ENCODE measurements around the gene RPRD1B. TPM values are rescaled to one million over a fixed set of nuclear protein-coding genes. Genes with fewer than 3 reads are reported as not detected.

Gene RPRD1B
- total RNA-seq, 1 donor from 2014 or later: 39.4 TPM

DNA sequence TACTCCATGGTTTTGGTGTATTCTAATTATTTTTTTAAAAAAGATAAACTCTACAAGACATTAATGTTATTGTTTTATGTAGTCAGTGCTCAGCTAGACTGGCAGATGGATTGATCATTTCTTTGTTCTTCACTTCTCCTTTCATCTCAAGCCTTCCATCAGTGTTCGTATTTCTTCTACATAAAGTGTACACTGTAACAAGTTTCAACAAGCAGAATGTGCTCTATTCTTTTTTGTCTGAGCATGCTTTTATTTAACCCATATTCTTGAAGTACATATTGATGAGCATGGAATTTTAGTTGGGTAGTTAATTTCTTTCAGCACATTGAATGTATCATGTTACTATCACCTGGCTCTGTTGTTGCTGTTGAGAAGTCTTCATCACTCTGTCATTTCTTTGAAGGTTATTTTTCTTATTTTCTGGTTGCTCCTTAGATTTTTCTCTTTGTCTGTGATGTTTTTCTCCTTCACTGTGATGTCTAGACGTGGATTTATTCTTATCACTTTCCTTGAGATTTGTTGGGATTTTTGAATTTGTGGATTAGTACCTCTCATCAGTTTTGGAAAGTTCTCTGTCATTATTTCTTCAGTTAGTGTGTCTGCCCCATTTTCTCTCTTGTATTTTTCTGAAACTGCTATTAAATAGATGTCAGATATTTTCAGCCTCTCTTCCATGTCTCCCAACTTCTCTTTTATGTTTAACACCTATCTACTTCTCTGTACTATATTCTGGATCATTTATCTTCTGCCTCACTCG, 83.0 kb downstream of the RPRD1B start:
- Mint-ChIP-seq H3K4me3 (ENCODE audit: low read depth) (no peak overlapping the region), H3K9me3 (no peaks in the 10 kb centered on the region)

GRCh38 chr20:38117205-38117604, 83.7 kb downstream of the RPRD1B start:
- no peak for DNase-seq (ENCODE audit: low spot score)
- Mint-ChIP-seq H3K4me3 (ENCODE audit: low read depth) (no peak overlapping the region), H3K36me3 (ENCODE audit: low read depth) (no peaks in the 10 kb centered on the region), H3K27me3 (ENCODE audit: low read depth) (peaks cover 21% of the 10 kb centered on the region), H3K4me1 (ENCODE audit: low read depth) (peaks cover 3% of the 10 kb centered on the region), H3K27ac (no peak overlapping the region), H3K9me3 (no peaks in the 10 kb centered on the region)
- intact Hi-C loops (cut with micrococcal nuclease): no loop called here

More for the DNA sequence above, 83.0 kb downstream of the RPRD1B start:
- Mint-ChIP-seq H3K4me1 (ENCODE audit: low read depth) (peaks cover 3% of the 10 kb centered on the region), H3K27ac (no peak overlapping the region), H3K36me3 (ENCODE audit: low read depth) (no peaks in the 10 kb centered on the region), H3K27me3 (ENCODE audit: low read depth) (peaks cover 21% of the 10 kb centered on the region)
- intact Hi-C loops (cut with micrococcal nuclease): no loop called here
- no peak for DNase-seq (ENCODE audit: low spot score)

DNA sequence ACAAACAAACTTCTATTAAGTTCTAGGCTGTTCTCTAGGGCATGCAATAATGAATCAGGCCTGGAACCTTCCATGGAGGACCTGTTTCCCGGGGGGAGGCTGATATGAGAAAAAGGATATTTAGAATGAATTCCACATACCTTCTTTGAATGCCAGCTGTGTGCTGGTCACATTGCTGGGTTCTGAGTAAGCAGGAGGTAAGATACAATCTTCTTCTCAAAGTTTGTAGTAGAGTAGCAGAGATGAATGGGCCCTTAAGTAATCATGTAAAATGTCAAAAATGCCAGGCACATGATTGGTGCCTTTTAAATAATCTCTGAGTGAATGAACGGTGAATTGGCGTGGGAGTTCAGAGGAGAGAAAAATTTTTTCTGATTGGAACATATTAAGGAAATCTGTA, 84.1 kb downstream of the RPRD1B start:
- no peak overlapping the region for H3K27ac Mint-ChIP-seq
- no peaks in the 10 kb centered on the region for H3K36me3 Mint-ChIP-seq (ENCODE audit: low read depth)
- peaks cover 21% of the 10 kb centered on the region for H3K27me3 Mint-ChIP-seq (ENCODE audit: low read depth)
- DNase-seq (ENCODE audit: low spot score): no peak
- peaks cover 3% of the 10 kb centered on the region for H3K4me1 Mint-ChIP-seq (ENCODE audit: low read depth)
- H3K4me3 Mint-ChIP-seq (ENCODE audit: low read depth): no peak overlapping the region
- intact Hi-C loops (cut with micrococcal nuclease): no loop called here
- no peaks in the 10 kb centered on the region for H3K9me3 Mint-ChIP-seq

- H3K9me3 Mint-ChIP-seq: no peaks in the 10 kb centered on the region
- H3K36me3 Mint-ChIP-seq (ENCODE audit: low read depth): no peaks in the 10 kb centered on the region
- no peak overlapping the region for H3K27ac Mint-ChIP-seq
- intact Hi-C loops (cut with micrococcal nuclease): no loop called here
- peaks cover 5% of the 10 kb centered on the region for H3K4me1 Mint-ChIP-seq (ENCODE audit: low read depth)
- H3K27me3 Mint-ChIP-seq (ENCODE audit: low read depth): peaks cover 18% of the 10 kb centered on the region
- no peak overlapping the region for H3K4me3 Mint-ChIP-seq (ENCODE audit: low read depth)
- DNase-seq (ENCODE audit: low spot score): no peak
Observed at GRCh38 chr20:38119446-38119845, 85.9 kb downstream of the RPRD1B start.

DNA sequence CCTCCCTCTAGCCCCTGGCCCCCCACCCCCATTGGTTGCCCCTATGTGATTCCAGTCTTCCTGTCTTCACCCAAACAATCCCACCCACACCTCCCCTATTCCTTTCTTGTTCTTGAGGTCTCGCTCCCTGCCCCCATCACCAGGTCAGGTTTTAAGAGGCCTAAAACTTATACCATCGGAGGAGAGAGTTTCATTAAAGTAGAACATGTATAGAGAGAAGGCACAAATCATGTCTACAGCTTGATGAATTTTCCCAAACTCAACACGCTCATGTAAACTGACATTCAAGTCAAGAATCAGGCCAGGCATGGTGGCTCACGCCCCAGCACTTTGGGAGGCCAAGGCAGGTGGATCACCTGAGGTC, 87.1 kb downstream of the RPRD1B start:
- H3K27ac Mint-ChIP-seq: no peak overlapping the region
- H3K27me3 Mint-ChIP-seq (ENCODE audit: low read depth): peaks cover 18% of the 10 kb centered on the region
- no peaks in the 10 kb centered on the region for H3K36me3 Mint-ChIP-seq (ENCODE audit: low read depth)
- no peak for DNase-seq (ENCODE audit: low spot score)
- no peak overlapping the region for H3K4me3 Mint-ChIP-seq (ENCODE audit: low read depth)
- H3K9me3 Mint-ChIP-seq: no peaks in the 10 kb centered on the region
- peaks cover 5% of the 10 kb centered on the region for H3K4me1 Mint-ChIP-seq (ENCODE audit: low read depth)
- intact Hi-C loops (cut with micrococcal nuclease): no loop called here

GRCh38 chr20:38121741-38122140, 88.2 kb downstream of the RPRD1B start:
- Mint-ChIP-seq H3K4me3 (ENCODE audit: low read depth) (no peak overlapping the region), H3K27ac (no peak overlapping the region), H3K36me3 (ENCODE audit: low read depth) (no peaks in the 10 kb centered on the region), H3K9me3 (no peaks in the 10 kb centered on the region), H3K4me1 (ENCODE audit: low read depth) (peaks cover 5% of the 10 kb centered on the region), H3K27me3 (ENCODE audit: low read depth) (peaks cover 12% of the 10 kb centered on the region)
- intact Hi-C loops (cut with micrococcal nuclease): no loop called here
- DNase-seq (ENCODE audit: low spot score): no peak

DNA sequence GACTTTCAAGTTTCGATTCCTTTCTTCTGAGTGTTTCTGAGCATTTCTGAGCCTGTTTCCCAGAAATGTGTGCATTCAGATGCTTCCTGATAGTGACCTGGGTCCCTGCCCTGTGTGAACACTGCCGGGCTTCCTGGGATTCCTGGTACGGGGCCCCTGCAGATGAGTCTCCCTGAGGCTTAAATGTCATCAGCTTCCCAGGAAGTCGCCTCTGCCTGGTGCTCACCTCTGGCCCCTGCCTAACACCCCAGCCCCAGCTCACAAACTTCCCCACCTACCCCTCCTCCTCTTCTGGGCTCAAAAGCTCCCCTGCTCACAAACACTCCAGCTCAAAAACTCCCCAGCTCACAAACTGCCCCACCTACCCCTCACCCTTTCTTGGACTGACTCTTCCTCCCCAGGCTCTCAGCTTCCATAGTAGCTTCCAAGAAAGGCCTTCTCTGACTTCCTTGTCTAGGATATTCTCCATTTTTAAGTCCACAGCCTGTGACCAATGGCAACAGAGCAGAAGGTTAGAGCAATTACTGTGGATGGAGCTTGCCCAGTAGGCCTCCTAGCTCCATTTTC, 89.6 kb downstream of the RPRD1B start:
- no peak for DNase-seq (ENCODE audit: low spot score)
- Mint-ChIP-seq H3K36me3 (ENCODE audit: low read depth) (no peaks in the 10 kb centered on the region), H3K9me3 (no peaks in the 10 kb centered on the region), H3K27me3 (ENCODE audit: low read depth) (peaks cover 2% of the 10 kb centered on the region), H3K27ac (no peak overlapping the region), H3K4me1 (ENCODE audit: low read depth) (peaks cover 5% of the 10 kb centered on the region), H3K4me3 (ENCODE audit: low read depth) (no peak overlapping the region)
- intact Hi-C loops (cut with micrococcal nuclease): no loop called here

- intact Hi-C loops (cut with micrococcal nuclease): no loop called here
- no peak for DNase-seq (ENCODE audit: low spot score)
- no peaks in the 10 kb centered on the region for H3K27me3 Mint-ChIP-seq (ENCODE audit: low read depth)
Observed at GRCh38 chr20:38125157-38126056, 91.9 kb downstream of the RPRD1B start.

GRCh38 chr20:38126146-38126921, 92.8 kb downstream of the RPRD1B start:
- no peak overlapping the region for H3K27ac Mint-ChIP-seq
- H3K4me3 Mint-ChIP-seq (ENCODE audit: low read depth): no peak overlapping the region
- H3K36me3 Mint-ChIP-seq (ENCODE audit: low read depth): no peaks in the 10 kb centered on the region
- peaks cover 5% of the 10 kb centered on the region for H3K4me1 Mint-ChIP-seq (ENCODE audit: low read depth)
- intact Hi-C loops (cut with micrococcal nuclease): no loop called here
- DNase-seq (ENCODE audit: low spot score): no peak
- no peaks in the 10 kb centered on the region for H3K9me3 Mint-ChIP-seq
- H3K27me3 Mint-ChIP-seq (ENCODE audit: low read depth): no peaks in the 10 kb centered on the region

More at GRCh38 chr20:38125157-38126056, 91.9 kb downstream of the RPRD1B start:
- Mint-ChIP-seq H3K4me3 (ENCODE audit: low read depth) (no peak overlapping the region), H3K36me3 (ENCODE audit: low read depth) (no peaks in the 10 kb centered on the region), H3K9me3 (no peaks in the 10 kb centered on the region), H3K4me1 (ENCODE audit: low read depth) (peaks cover 5% of the 10 kb centered on the region), H3K27ac (no peak overlapping the region)

DNA sequence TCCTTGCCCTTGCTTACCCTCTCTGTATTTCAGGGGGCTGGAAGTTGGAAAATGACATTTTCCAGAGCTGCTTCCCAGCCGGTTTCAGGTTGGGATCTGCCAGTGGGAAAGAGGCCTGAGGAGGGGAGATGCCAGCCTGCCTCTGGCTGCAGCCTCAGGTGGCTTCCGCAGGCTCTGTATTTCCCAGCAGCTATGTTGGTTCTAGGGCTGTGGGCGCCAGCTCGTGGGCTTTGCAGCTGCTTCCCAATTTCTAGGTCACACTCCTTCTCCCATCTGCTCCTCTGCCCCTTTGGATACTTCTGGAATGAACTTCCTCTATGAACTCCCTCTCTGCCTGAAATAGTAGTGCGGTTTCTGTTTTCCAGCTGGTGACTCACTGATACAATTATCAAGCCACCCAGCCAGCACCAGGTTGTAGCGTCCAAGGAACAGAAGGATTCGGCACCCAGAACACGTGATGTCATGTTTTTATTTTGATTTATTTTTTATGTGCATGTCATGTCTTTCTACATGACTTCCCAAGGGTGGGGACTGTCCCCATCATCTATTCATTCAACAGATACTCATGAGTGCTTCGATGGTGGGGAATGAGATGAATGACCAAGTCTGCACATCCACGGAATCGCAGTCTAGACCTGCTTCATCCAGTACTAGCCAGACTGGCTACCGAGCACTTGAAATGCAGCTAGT, 93.5 kb downstream of the RPRD1B start:
- intact Hi-C loops (cut with micrococcal nuclease): no loop called here
- DNase-seq (ENCODE audit: low spot score): no peak
- Mint-ChIP-seq H3K9me3 (no peaks in the 10 kb centered on the region), H3K4me3 (ENCODE audit: low read depth) (no peak overlapping the region), H3K27me3 (ENCODE audit: low read depth) (no peaks in the 10 kb centered on the region), H3K4me1 (ENCODE audit: low read depth) (peaks cover 5% of the 10 kb centered on the region), H3K27ac (no peak overlapping the region), H3K36me3 (ENCODE audit: low read depth) (no peaks in the 10 kb centered on the region)

- no peak for DNase-seq (ENCODE audit: low spot score)
- Mint-ChIP-seq H3K9me3 (no peaks in the 10 kb centered on the region), H3K4me1 (ENCODE audit: low read depth) (peaks cover 4% of the 10 kb centered on the region), H3K36me3 (ENCODE audit: low read depth) (no peaks in the 10 kb centered on the region), H3K27ac (no peak overlapping the region), H3K27me3 (ENCODE audit: low read depth) (no peaks in the 10 kb centered on the region), H3K4me3 (ENCODE audit: low read depth) (no peak overlapping the region)
- intact Hi-C loops (cut with micrococcal nuclease): no loop called here
Observed at GRCh38 chr20:38127920-38128528, 94.5 kb downstream of the RPRD1B start.

DNA sequence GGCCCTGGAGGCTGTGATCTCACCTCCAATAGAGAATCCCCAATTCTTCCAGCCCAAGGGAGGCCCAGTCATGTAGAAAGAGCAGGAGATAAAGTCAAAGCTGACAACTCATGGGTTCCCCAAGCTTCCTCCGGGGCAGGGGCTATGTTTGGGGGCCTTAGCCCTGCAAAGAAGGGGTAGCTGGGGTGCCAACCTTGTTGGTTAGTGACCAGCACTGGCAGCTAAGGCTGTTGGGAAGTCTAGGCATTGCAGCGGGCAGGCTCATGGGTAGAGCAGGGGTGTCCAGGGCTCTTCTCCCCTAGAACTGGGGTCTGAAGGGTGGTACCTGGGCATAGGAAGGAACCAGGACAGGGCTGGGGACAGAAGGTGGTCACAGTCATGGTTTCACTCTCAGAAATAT, 95.1 kb downstream of the RPRD1B start:
- no peak overlapping the region for H3K27ac Mint-ChIP-seq
- H3K4me3 Mint-ChIP-seq (ENCODE audit: low read depth): no peak overlapping the region
- H3K4me1 Mint-ChIP-seq (ENCODE audit: low read depth): no peaks in the 10 kb centered on the region
- intact Hi-C loops (cut with micrococcal nuclease): no loop called here
- H3K36me3 Mint-ChIP-seq (ENCODE audit: low read depth): no peaks in the 10 kb centered on the region
- no peak for DNase-seq (ENCODE audit: low spot score)
- no peaks in the 10 kb centered on the region for H3K27me3 Mint-ChIP-seq (ENCODE audit: low read depth)
- H3K9me3 Mint-ChIP-seq: no peaks in the 10 kb centered on the region

All from activated T-helper 2 cell treated with anti-CD3 and anti-CD28 coated beads, Interferon-gamma antibody, Interleukin-2, Interleukin-4, amounts not matched to agents 10 μg/mL and 5 μg/mL and 100 μg/mL, durations not matched to agents 14 hours and 24 hours and 36 hours (primary cell).